GM12874 (cell line): ENCODE measurements around the gene ZMIZ1.

Source experiments
- CTCF ChIP-seq: IDR thresholded peaks from 2 replicates; pipeline ENCODE4 v1.5.1; 2011; ENCODE audit warnings: low read depth, mild to moderate bottlenecking, control low read depth, low read length, moderate library complexity; ENCODE audit not compliant: insufficient read depth

ZMIZ1 gene

DNA sequence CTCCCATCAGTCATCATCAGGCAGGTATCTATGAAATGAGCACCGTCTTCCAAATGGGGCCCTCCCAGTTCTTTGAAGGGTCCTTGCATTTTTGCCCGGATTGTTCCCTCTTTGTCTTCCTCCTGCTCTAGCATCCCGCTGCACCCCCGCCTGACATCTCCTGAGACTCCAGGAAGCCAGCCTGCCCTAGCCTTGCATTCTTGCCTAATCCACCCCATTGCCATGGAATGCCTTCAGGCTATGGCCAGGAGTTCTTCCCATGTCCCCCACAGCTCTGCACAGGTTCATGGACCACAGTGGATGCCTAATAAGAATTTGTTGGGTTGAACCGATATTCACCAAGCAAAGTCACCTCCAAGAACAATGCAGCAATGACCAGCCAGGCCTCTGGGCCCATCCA, 62.1 kb downstream of the ZMIZ1 start:
- TF ChIP-seq CTCF = no peak

DNA sequence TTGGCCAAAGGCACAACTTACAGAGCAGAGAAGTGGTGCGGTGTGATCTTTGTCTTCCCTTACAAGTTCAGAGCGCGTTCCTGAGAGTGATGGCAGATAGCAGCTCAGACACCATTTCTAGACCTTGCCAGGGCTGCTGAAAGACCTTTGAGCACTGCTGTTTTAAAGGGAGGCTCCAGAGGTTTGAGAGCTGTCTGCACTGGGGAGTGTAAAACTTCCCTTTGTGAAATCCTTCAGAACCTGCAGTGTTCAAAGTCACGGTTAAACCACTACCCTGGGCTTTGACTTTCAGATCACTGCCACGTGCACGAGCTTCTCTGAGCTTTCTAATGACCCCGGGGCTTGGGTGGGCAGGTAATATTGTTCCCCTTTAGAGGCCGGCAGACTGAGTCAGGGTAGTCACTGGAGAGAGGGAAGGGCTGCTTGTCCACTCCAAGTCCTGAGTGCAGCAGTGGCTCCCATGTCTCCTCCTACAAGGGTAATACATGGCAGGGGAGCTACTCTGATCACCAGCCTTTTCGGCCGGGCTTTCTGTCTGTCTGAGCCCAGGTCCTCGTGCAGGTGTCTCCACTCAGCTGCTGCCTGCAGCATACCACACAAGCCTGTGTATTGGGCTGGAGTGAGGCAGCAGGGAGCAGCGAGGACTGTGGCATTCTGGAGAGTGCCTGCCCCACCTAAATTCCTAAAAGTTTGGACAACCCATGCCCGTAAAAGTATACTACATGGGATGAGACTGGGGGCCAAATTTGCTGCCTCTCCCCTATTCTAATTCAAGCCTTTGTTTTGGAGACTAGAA, 63.3 kb downstream of the ZMIZ1 start:
- no peak for TF ChIP-seq CTCF

DNA sequence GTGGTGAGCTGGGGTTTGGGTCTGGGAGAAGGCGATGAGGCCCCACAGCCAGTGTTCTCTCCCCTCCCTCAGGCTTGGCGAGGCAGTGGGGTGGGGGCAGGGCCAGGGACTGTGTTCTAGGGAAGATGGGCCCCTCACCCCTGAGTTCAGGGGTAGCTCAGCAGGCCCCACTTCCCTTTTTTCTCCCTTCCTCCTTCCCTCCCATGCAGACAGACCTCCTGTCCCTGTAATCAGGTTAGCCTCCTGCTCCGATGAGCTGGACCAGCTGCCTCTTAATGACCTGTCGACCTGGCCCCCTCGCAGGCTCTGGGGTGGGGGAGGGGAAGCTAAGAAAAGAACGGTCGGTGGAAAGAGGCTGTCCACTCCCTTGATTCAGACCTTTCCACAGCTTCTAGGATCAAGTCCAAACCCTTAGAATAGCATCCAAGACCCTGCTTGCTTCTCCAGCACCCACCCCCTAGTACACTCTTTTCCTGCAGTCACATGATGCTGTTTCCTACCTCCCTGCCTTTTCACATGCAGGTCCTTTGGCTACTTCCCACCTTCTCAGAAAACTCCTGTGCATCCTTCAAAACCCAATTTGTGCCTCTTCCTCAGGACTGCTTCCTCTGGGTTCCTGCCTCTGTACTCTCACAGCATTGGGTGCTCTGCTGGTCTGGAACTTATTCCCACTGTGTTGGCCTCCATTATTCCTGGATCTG, 64.1 kb downstream of the ZMIZ1 start:
- no peak for TF ChIP-seq CTCF

- no peak for TF ChIP-seq CTCF
Observed at GRCh38 chr10:79133416-79133815, 64.7 kb downstream of the ZMIZ1 start.

GRCh38 chr10:79135790-79136189, 67.0 kb downstream of the ZMIZ1 start:
- no peak for TF ChIP-seq CTCF

- no peak for TF ChIP-seq CTCF
Observed at GRCh38 chr10:79136236-79137005, 67.7 kb downstream of the ZMIZ1 start.

- no peak for TF ChIP-seq CTCF
Observed at GRCh38 chr10:79137300-79137756, 68.6 kb downstream of the ZMIZ1 start.
